HepG2 (cell line): ENCODE measurements around the gene LMAN2. TPM values are rescaled to one million over a fixed set of nuclear protein-coding genes. Genes with fewer than 3 reads are reported as not detected.

ENCODE experiments used
- CSRNP1 ChIP-seq: sonication (generic); formaldehyde crosslinking; IDR thresholded peaks from 2 replicates; pipeline ENCODE4 v1.8.1; 2023; ENCODE audit warnings: mild to moderate bottlenecking, missing genetic modification reagents
- ELF3 ChIP-seq: IDR thresholded peaks from 2 replicates; pipeline ENCODE4 v1.6.1; 2016; ENCODE audit warnings: missing genetic modification reagents, missing compliant biosample characterization
- ETV5 ChIP-seq: IDR thresholded peaks from 2 replicates; pipeline ENCODE4 v1.6.1; 2018; ENCODE audit warnings: missing biosample characterization, missing genetic modification reagents, inconsistent platforms, borderline replicate concordance
- FOXM1 ChIP-seq: sonication (generic); formaldehyde crosslinking; IDR thresholded peaks from 2 replicates; pipeline ENCODE4 v1.5.0; 2020; ENCODE audit warnings: missing genetic modification reagents
- HOMEZ ChIP-seq: IDR thresholded peaks from 2 replicates; pipeline ENCODE4 v1.6.1; 2016; ENCODE audit warnings: low read depth
- HOXA7 ChIP-seq: sonication (generic); formaldehyde crosslinking; IDR thresholded peaks from 2 replicates; pipeline ENCODE4 v1.8.1; 2022; ENCODE audit warnings: mild to moderate bottlenecking, missing genetic modification reagents, moderate library complexity
- MBD4 ChIP-seq: IDR thresholded peaks from 2 replicates; pipeline ENCODE4 v1.6.1; 2012; ENCODE audit warnings: low read length, inconsistent platforms, borderline replicate concordance
- MED13 ChIP-seq: sonication (generic); formaldehyde crosslinking; IDR thresholded peaks from 2 replicates; pipeline ENCODE4 v1.5.0; 2020; ENCODE audit warnings: missing genetic modification reagents
- MIXL1 ChIP-seq: IDR thresholded peaks from 2 replicates; pipeline ENCODE4 v1.6.1; 2016
- NCOA5 ChIP-seq: sonication (generic); formaldehyde crosslinking; IDR thresholded peaks from 2 replicates; pipeline ENCODE4 v1.4.0; 2020; ENCODE audit warnings: missing genetic modification reagents
- NR0B2 ChIP-seq: sonication (generic); formaldehyde crosslinking; IDR thresholded peaks from 2 replicates; pipeline ENCODE4 v1.4.0; 2020; ENCODE audit warnings: mild to moderate bottlenecking, missing genetic modification reagents
- ONECUT2 ChIP-seq: sonication (generic); formaldehyde crosslinking; IDR thresholded peaks from 2 replicates; pipeline ENCODE4 v1.4.0; 2020; ENCODE audit warnings: missing genetic modification reagents
- PAXIP1 ChIP-seq: sonication (generic); formaldehyde crosslinking; conservative IDR thresholded peaks from 2 replicates; pipeline ENCODE4 v1.4.0; 2020; ENCODE audit warnings: mild to moderate bottlenecking, missing genetic modification reagents, moderate library complexity
- SIX1 ChIP-seq: sonication (generic); formaldehyde crosslinking; IDR thresholded peaks from 2 replicates; pipeline ENCODE4 v1.4.0; 2020; ENCODE audit warnings: missing genetic modification reagents, borderline replicate concordance
- SOX13 ChIP-seq, 3 experiments: fragments of 450-650 bp in 1 of 3; sonication (generic) in 1 of 3; formaldehyde crosslinking in 1 of 3; IDR thresholded peaks in 2 of 3; conservative IDR thresholded peaks in 1 of 3; 2 replicates each; pipeline versions ENCODE4 v1.5.0 to v1.6.1; 2016 to 2020; ENCODE audit warnings: antibody characterized with exemption in 1 of 3, mild to moderate bottlenecking in 1 of 3, missing compliant biosample characterization in 1 of 3, missing genetic modification reagents in 1 of 3, moderate library complexity in 1 of 3
- SP2 ChIP-seq: sonication (generic); formaldehyde crosslinking; IDR thresholded peaks from 2 replicates; pipeline ENCODE4 v1.5.1; 2020; ENCODE audit warnings: mild to moderate bottlenecking, missing genetic modification reagents
- SRY ChIP-seq: sonication (generic); formaldehyde crosslinking; IDR thresholded peaks from 2 replicates; pipeline ENCODE4 v1.8.0; 2022; ENCODE audit warnings: mild to moderate bottlenecking, missing genetic modification reagents
- TCF7L2 ChIP-seq: IDR thresholded peaks from 2 replicates; pipeline ENCODE4 v1.6.1; 2011; ENCODE audit warnings: mild to moderate bottlenecking, low read depth, low read length, moderate library complexity
- U2AF1 ChIP-seq: fragments of 200-400 bp; formaldehyde crosslinking; optimal IDR thresholded peaks from 2 replicates; pipeline ENCODE3; 2017; ENCODE audit warnings: mild to moderate bottlenecking, low read depth, low read length
- ZNF264 ChIP-seq: sonication (generic); formaldehyde crosslinking; IDR thresholded peaks from 2 replicates; pipeline ENCODE4 v1.4.0; 2020; ENCODE audit warnings: missing genetic modification reagents
- ZNF317 ChIP-seq: sonication (generic); formaldehyde crosslinking; IDR thresholded peaks from 2 replicates; pipeline ENCODE4 v1.5.0; 2020; ENCODE audit warnings: mild to moderate bottlenecking, missing genetic modification reagents
- ZNF543 ChIP-seq: sonication (generic); formaldehyde crosslinking; IDR thresholded peaks from 2 replicates; pipeline ENCODE4 v1.4.0; 2020; ENCODE audit warnings: mild to moderate bottlenecking, missing genetic modification reagents
- ZNF558 ChIP-seq: sonication (generic); formaldehyde crosslinking; IDR thresholded peaks from 2 replicates; pipeline ENCODE4 v1.9.0; 2022; ENCODE audit warnings: mild to moderate bottlenecking, missing genetic modification reagents, borderline replicate concordance
- ZNF605 ChIP-seq: sonication (generic); formaldehyde crosslinking; IDR thresholded peaks from 2 replicates; pipeline ENCODE4 v1.8.0; 2022; ENCODE audit warnings: mild to moderate bottlenecking, missing genetic modification reagents
- ZNF773 ChIP-seq: sonication (generic); formaldehyde crosslinking; IDR thresholded peaks from 2 replicates; pipeline ENCODE4 v1.4.0; 2020; ENCODE audit warnings: missing genetic modification reagents, borderline replicate concordance
- polyA plus RNA-seq, 8 experiments: library from polyadenylated mRNA; depleted of rRNA in 3 of 8; stranded (reverse) in 7 of 8; unstranded in 1 of 8; fragments of >200 nt; fragmentation: Illumina TruSeq in 4 of 8; extraction: Trizol in 4 of 8; gene quantifications; 2 replicates each; pipeline versions ENCODE4 v1.2.1 to v1.2.3, GENCODE V29; 2011 to 2016; ENCODE audit warnings: low read depth in 4 of 8, missing spikeins in 1 of 8, mixed read lengths in 1 of 8; ENCODE audit not compliant: insufficient read depth in 1 of 8
- total RNA-seq, 5 experiments: library from RNA; depleted of rRNA; stranded (reverse); fragments of >200 nt; fragmentation: Illumina TruSeq; extraction: Trizol; gene quantifications; 2 replicates each; pipeline ENCODE4 v1.2.3, GENCODE V29; 2016; ENCODE audit warnings: low read depth in 1 of 5

LMAN2 gene
- total and polyA plus RNA-seq, 2 of the 13 experiments (the other 11 are each of a cell fraction or from before 2014, with no cell fraction given): 191 to 197 TPM

- no peak for TF ChIP-seq HOMEZ (CRISPR knock-in tag)
- no peak for TF ChIP-seq ZNF558 (CRISPR knock-in tag)
- peak; percentile 50; the same call in 1 of the 2 replicates for TF ChIP-seq CSRNP1 (CRISPR knock-in tag)
- no peak for TF ChIP-seq MED13 (CRISPR knock-in tag)
- no peak for TF ChIP-seq SIX1 (CRISPR knock-in tag)
- no peak; the same call in 1 of the 2 replicates for TF ChIP-seq ZNF605 (CRISPR knock-in tag)
- peak; percentile 56; the same call in 1 of the 2 replicates for TF ChIP-seq MIXL1 (CRISPR knock-in tag)
- peak; percentile 61 for TF ChIP-seq ELF3 (CRISPR knock-in tag)
- no peak for TF ChIP-seq U2AF1
- TF ChIP-seq ZNF264 (CRISPR knock-in tag): no peak
- no peak for TF ChIP-seq MBD4
- TF ChIP-seq ZNF543: no peak
- peak; percentile 74 for TF ChIP-seq ETV5 (CRISPR knock-in tag)
- no peak for TF ChIP-seq PAXIP1
- no peak for TF ChIP-seq SP2 (CRISPR knock-in tag)
- no peak for TF ChIP-seq SRY (CRISPR knock-in tag)
- TF ChIP-seq SOX13 (IDR thresholded peaks at IDR 0.05): no peak
- no peak; a peak in 1 of 4 replicates for TF ChIP-seq SOX13 (CRISPR knock-in tag; conservative IDR thresholded peaks at IDR 0.05 in 1 of 2, IDR thresholded peaks at IDR 0.05 in 1 of 2)
- no peak for TF ChIP-seq ZNF773 (CRISPR knock-in tag)
- no peak for TF ChIP-seq ZNF317 (CRISPR knock-in tag)
- TF ChIP-seq ONECUT2 (CRISPR knock-in tag): no peak
- TF ChIP-seq FOXM1 (CRISPR knock-in tag): no peak
- no peak for TF ChIP-seq TCF7L2
- TF ChIP-seq HOXA7 (CRISPR knock-in tag): no peak
- no peak for TF ChIP-seq NCOA5 (CRISPR knock-in tag)
- no peak for TF ChIP-seq NR0B2 (CRISPR knock-in tag)
These were observed 19.1 kb upstream of the LMAN2 start (continued) for GRCh38 chr5:177370488-177371119.
